ENCODE measurements around the gene ISOC2. TPM values are rescaled to one million over a fixed set of nuclear protein-coding genes. Genes with fewer than 3 reads are reported as not detected.

ISOC2 gene
- polyA plus RNA-seq, 3 donors = 14.8 to 20.2 (median 14.9) TPM

DNA sequence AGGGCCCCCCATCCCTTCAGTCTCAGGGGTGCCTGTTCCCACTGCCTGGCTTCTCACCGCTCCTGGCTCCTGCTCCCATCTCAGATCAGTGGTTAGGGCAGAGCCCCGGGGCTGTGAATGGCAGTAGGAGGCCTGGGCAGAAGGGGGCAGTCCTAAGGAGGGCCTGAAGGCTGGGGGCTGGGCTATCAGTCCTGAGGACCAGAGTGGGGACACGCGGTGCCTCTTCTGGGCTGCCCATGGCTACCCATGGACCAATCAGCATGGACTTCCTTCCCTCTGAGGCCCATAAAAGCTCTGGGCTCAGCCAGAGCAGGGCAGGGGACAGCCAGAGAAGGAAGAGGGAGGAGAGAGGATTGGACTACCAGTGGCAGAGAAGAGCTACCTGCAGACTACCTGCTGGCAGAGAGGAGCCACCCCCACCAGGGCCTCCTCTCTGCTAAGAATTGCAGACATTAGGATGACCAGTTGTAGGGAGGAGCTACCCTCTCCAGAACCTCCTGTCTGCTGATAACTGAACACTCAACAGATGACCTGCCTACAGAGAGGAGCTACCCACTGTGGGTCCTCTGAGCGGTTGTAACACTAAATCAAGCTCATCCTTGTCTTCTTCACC, 41.7 kb downstream of the ISOC2 start:
- no peak for DNase-seq
- H3K4me2 ChIP-seq (replicated peaks; ENCODE audit: extremely low read depth, low read length, poor library complexity, severe bottlenecking) = no peak overlapping the region
- Mint-ChIP-seq H3K27ac (no peak overlapping the region), H3K27me3 (ENCODE audit: low read depth in 3 of 3) (peaks cover 4 to 13% (median 4%) of the 10 kb centered on the region in 3 donors), H3K4me1 (peaks cover 11% of the 10 kb centered on the region), H3K36me3 (no peaks in the 10 kb centered on the region), H3K9me3 (peaks cover 0 to 2% (median 0%) of the 10 kb centered on the region in 7 donors), H3K4me3 (no peak overlapping the region)
- H3K27me3 ChIP-seq (ENCODE audit: control insufficient read depth in 2 of 2, insufficient read depth in 2 of 2, low read length in 2 of 2) = no peaks in the 10 kb centered on the region
- H3K4me1 ChIP-seq (ENCODE audit: control insufficient read depth in 1 of 2, insufficient read depth in 2 of 2, low read length in 2 of 2) = peaks cover 8 to 11% of the 10 kb centered on the region in 2 donors
- WGBS (ENCODE audit: insufficient coverage) = 88% methylated on average over 1 of the region's 5 CpGs
- H4K20me1 ChIP-seq (ENCODE audit: insufficient read depth, low read length) = no peaks in the 10 kb centered on the region
- H3K9me3 ChIP-seq (replicated peaks in 1 of 2; ENCODE audit: control insufficient read depth in 1 of 2, insufficient read depth in 1 of 2, low read length in 2 of 2) = no peaks in the 10 kb centered on the region
- intact Hi-C loops (cut with micrococcal nuclease) = loop anchor here (5.0 to 10.0 kb wide), 3 partner anchors 125 to 277 kb away; partner anchors contain the start of gene TNNT1 (in 1 of the 2)
- no peaks in the 10 kb centered on the region for H3K36me3 ChIP-seq (replicated peaks in 1 of 2; ENCODE audit: control insufficient read depth in 1 of 2, insufficient read depth in 2 of 2, low read length in 2 of 2)
- no peak overlapping the region for H3K27ac ChIP-seq (ENCODE audit: low read depth in 1 of 2, low read length in 2 of 2)
- TF ChIP-seq CTCF (IDR thresholded peaks at IDR 0.05) = no peak
- H3K4me3 ChIP-seq (replicated peaks in 1 of 3; ENCODE audit: low read depth in 2 of 3, low read length in 3 of 3) = no peak overlapping the region
- no peak overlapping the region for H3K9ac ChIP-seq (ENCODE audit: insufficient read depth, low read length, poor library complexity, severe bottlenecking)
- no peaks in the 10 kb centered on the region for H3K79me2 ChIP-seq (ENCODE audit: insufficient read depth, low read length)
- no peak overlapping the region for H2AFZ ChIP-seq (ENCODE audit: insufficient read depth, low read depth, low read length, poor library complexity, severe bottlenecking)

GRCh38 chr19:55419103-55419502, 42.3 kb downstream of the ISOC2 start:
- no peak overlapping the region for H3K4me3 Mint-ChIP-seq
- no peaks in the 10 kb centered on the region for H3K36me3 ChIP-seq (replicated peaks in 1 of 2; ENCODE audit: control insufficient read depth in 1 of 2, insufficient read depth in 2 of 2, low read length in 2 of 2)
- H3K4me3 ChIP-seq (replicated peaks in 1 of 3; ENCODE audit: low read depth in 2 of 3, low read length in 3 of 3) = no peak overlapping the region
- no peak for TF ChIP-seq CTCF (IDR thresholded peaks at IDR 0.05)
- DNase-seq = no peak
- H4K20me1 ChIP-seq (ENCODE audit: insufficient read depth, low read length) = no peaks in the 10 kb centered on the region
- H3K4me1 Mint-ChIP-seq = peaks cover 11% of the 10 kb centered on the region
- no peak overlapping the region for H3K27ac ChIP-seq (ENCODE audit: low read depth in 1 of 2, low read length in 2 of 2)
- peaks cover 8 to 11% of the 10 kb centered on the region in 2 donors for H3K4me1 ChIP-seq (ENCODE audit: control insufficient read depth in 1 of 2, insufficient read depth in 2 of 2, low read length in 2 of 2)
- H3K9me3 Mint-ChIP-seq = peaks cover 0 to 2% (median 0%) of the 10 kb centered on the region in 7 donors
- H3K79me2 ChIP-seq (ENCODE audit: insufficient read depth, low read length) = no peaks in the 10 kb centered on the region
- H3K36me3 Mint-ChIP-seq = no peaks in the 10 kb centered on the region
- H3K9me3 ChIP-seq (replicated peaks in 1 of 2; ENCODE audit: control insufficient read depth in 1 of 2, insufficient read depth in 1 of 2, low read length in 2 of 2) = no peaks in the 10 kb centered on the region
- peaks cover 3 to 15% (median 6%) of the 10 kb centered on the region in 3 donors for H3K27me3 Mint-ChIP-seq (ENCODE audit: low read depth in 3 of 3)
- WGBS (ENCODE audit: insufficient coverage) = 83% methylated on average over 5 of the region's 5 CpGs
- H3K27ac Mint-ChIP-seq = no peak overlapping the region
- no peak overlapping the region for H2AFZ ChIP-seq (ENCODE audit: insufficient read depth, low read depth, low read length, poor library complexity, severe bottlenecking)
- intact Hi-C loops (cut with micrococcal nuclease) = loop anchor here in 1 of 2 donors (5.0 to 10.0 kb wide), 2 partner anchors 124 to 277 kb away; no protein-coding TSS in a partner anchor
- no peak overlapping the region for H3K4me2 ChIP-seq (replicated peaks; ENCODE audit: extremely low read depth, low read length, poor library complexity, severe bottlenecking)
- H3K27me3 ChIP-seq (ENCODE audit: control insufficient read depth in 2 of 2, insufficient read depth in 2 of 2, low read length in 2 of 2) = no peaks in the 10 kb centered on the region
- no peak overlapping the region for H3K9ac ChIP-seq (ENCODE audit: insufficient read depth, low read length, poor library complexity, severe bottlenecking)
